ENCODE results near the gene QKI. TPM values are rescaled to one million over a fixed set of nuclear protein-coding genes. Genes with fewer than 3 reads are reported as not detected.
A peak's percentile ranks its signal among the peaks of the same experiment; 100 is the strongest.

QKI gene
- total RNA-seq, 1 experiment from 2014 or later, result 176 TPM

DNA sequence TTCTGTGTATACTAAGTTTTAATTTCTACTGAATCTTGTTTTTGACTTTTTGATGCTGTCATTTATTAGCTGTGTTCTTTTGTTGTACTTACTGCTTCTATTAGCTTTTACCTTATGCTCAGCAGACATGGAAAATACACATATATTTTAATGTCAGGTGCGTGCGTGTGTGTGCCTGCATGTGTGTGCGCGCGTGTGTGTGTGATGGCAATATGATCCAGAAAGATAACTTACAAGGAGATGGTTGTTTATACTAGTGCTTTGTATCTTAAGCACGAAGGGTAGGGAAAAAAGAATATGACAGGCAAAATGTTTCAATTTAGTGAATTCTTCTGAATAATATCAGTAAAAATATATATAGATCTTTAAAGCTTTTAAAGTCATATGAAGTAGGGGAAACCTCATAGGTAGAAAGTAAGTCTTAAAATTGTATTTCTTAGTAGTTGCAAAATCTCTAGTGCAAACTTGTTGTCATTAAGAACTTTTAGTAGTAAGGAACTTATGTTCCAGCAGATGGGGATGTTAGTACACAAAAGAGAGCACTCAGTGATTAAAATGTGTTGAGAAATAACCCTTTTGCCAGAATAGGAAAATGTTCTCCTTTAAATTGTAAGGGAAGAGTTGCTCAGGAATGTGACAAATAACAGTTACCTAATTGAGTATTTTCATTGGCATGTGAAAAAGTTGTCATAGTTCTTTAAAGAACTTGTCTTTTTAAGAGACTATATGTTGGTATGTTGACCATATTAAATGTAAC lies 13.2 kb downstream of the QKI start:
- H3K27me3 Mint-ChIP-seq (ENCODE audit: low read depth), result no peaks in the 10 kb centered on the region
- no peaks in the 10 kb centered on the region for H3K9me3 Mint-ChIP-seq
- no peak overlapping the region for H3K4me2 ChIP-seq (ENCODE audit: insufficient read depth, insufficient read length, low read length)

More for the DNA sequence above, 13.2 kb downstream of the QKI start:
- Histone ChIP-seq H3K9ac (ENCODE audit: extremely low read depth, insufficient read length, low read length) (no peak overlapping the region), H4K8ac (replicated peaks; ENCODE audit: insufficient read length, low read depth, low read length) (no peak overlapping the region), H2BK120ac (ENCODE audit: low read depth, low read length, poor library complexity, severe bottlenecking) (no peak overlapping the region), H3K18ac (ENCODE audit: insufficient read length, low read depth, low read length) (no peak overlapping the region), H4K5ac (ENCODE audit: insufficient read length, low read depth, low read length) (no peak overlapping the region), H3K27ac (ENCODE audit: insufficient read length, low read depth, low read length) (no peak overlapping the region), H3K23ac (ENCODE audit: insufficient read length, low read depth, low read length) (no peak overlapping the region), H2BK15ac (ENCODE audit: low read depth, low read length) (no peak overlapping the region), H2BK5ac (ENCODE audit: insufficient read length, low read length) (no peak overlapping the region), H3K27me3 (ENCODE audit: insufficient read depth, low read length) (no peaks in the 10 kb centered on the region), H3K14ac (ENCODE audit: insufficient read depth, low read length) (no peak overlapping the region), H2AK5ac (ENCODE audit: insufficient read length, low read length) (no peak overlapping the region), H3K9me3 (ENCODE audit: control insufficient read depth, low read depth, low read length) (no peaks in the 10 kb centered on the region), H3K4ac (ENCODE audit: low read depth, low read length) (no peak overlapping the region), H2BK12ac (ENCODE audit: insufficient read length, low read depth, low read length) (no peak overlapping the region), H4K91ac (ENCODE audit: insufficient read length, low read depth, low read length) (no peak overlapping the region), H2BK20ac (ENCODE audit: low read depth, low read length, poor library complexity, severe bottlenecking) (no peak overlapping the region), H3K23me2 (ENCODE audit: insufficient read length, low read depth, low read length, poor library complexity, severe bottlenecking) (no peaks in the 10 kb centered on the region), H2AFZ (ENCODE audit: low read length) (no peak overlapping the region), H3K56ac (ENCODE audit: insufficient read length, low read depth, low read length) (no peak overlapping the region), H3K79me2 (ENCODE audit: insufficient read depth, low read length) (peaks cover 48% of the 10 kb centered on the region), H3K4me1 (ENCODE audit: insufficient read depth, low read length) (peaks cover 3% of the 10 kb centered on the region; the same call in 1 of the 2 replicates), H3K79me1 (ENCODE audit: insufficient read depth, low read depth, low read length, poor library complexity, severe bottlenecking) (peaks cover 5% of the 10 kb centered on the region), H4K20me1 (ENCODE audit: control insufficient read depth, insufficient read depth, insufficient read length) (no peaks in the 10 kb centered on the region), H3T11ph (ENCODE audit: low read length) (no peak overlapping the region)
- Mint-ChIP-seq H3K4me1 (peaks cover 58 to 66% of the 10 kb centered on the region in 2 experiments), H3K36me3 (ENCODE audit: insufficient read depth in 1 of 3, low read depth in 3 of 3) (peaks cover 0 to 2% (median 0%) of the 10 kb centered on the region in 3 experiments; a peak in 2 of 7 replicates), H3K4me3 (no peak overlapping the region), H3K27ac (peak overlapping the region in 1 of 3 experiments; percentile 30; a peak in 1 of 7 replicates)
- WGBS (ENCODE audit: extremely low coverage, insufficient read length, low lambda C conversion rate), result no CpG with 5 or more reads among the region's 6 CpGs
- TF ChIP-seq, protein P1, sequence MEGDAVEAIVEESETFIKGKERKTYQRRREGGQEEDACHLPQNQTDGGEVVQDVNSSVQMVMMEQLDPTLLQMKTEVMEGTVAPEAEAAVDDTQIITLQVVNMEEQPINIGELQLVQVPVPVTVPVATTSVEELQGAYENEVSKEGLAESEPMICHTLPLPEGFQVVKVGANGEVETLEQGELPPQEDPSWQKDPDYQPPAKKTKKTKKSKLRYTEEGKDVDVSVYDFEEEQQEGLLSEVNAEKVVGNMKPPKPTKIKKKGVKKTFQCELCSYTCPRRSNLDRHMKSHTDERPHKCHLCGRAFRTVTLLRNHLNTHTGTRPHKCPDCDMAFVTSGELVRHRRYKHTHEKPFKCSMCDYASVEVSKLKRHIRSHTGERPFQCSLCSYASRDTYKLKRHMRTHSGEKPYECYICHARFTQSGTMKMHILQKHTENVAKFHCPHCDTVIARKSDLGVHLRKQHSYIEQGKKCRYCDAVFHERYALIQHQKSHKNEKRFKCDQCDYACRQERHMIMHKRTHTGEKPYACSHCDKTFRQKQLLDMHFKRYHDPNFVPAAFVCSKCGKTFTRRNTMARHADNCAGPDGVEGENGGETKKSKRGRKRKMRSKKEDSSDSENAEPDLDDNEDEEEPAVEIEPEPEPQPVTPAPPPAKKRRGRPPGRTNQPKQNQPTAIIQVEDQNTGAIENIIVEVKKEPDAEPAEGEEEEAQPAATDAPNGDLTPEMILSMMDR (conservative IDR thresholded peaks at IDR 0.05), result peak; percentile 54; the same call in 2 of the 3 replicates
- DNase-seq, result no peak
